ENCODE data around the gene HMX3. TPM values are rescaled to one million over a fixed set of nuclear protein-coding genes. Genes with fewer than 3 reads are reported as not detected.

The HMX3 gene
- total and polyA plus RNA-seq, 2 experiments from 2014 or later = 0.35 TPM; not detected in 1

DNA sequence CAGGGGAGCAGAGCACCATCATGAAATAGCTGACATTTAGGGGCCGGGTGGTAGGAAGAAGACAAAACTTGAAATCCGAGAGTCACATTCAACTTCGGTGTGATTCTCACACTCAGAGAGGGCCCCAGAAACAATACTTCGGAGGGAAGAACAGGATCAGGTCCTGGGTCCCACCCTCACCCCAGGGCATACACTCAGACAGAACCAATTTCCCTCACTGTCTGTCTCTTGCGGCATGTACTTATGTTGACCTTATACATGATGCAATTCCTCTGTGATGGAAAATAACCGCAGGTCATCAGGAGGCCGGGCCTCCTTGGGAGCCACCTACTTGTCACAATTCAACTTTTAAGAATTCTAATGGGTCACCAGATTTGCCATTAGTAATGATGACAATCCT lies 26.3 kb upstream of the HMX3 start:
- no peaks in the 10 kb centered on the region for H3K9me3 Mint-ChIP-seq
- no peak overlapping the region for H3K4me2 ChIP-seq
- TF ChIP-seq ZNF331 (CRISPR knock-in tag; IDR thresholded peaks at IDR 0.05; ENCODE audit: low read depth) = no peak
- no peak for TF ChIP-seq ZNF462 (CRISPR knock-in tag; IDR thresholded peaks at IDR 0.05)
- H3K36me3 ChIP-seq (ENCODE audit: insufficient read depth) = no peaks in the 10 kb centered on the region
- no peak overlapping the region for H3K27ac ChIP-seq (ENCODE audit: low read depth)
- H3K4me3 Mint-ChIP-seq = no peak overlapping the region
- H3K27me3 ChIP-seq (ENCODE audit: insufficient read depth) = no peaks in the 10 kb centered on the region
- no peaks in the 10 kb centered on the region for H3K9me2 ChIP-seq (ENCODE audit: insufficient read depth)
- no peaks in the 10 kb centered on the region; the same call in none of the 2 replicates for H3K4me1 ChIP-seq (ENCODE audit: insufficient read depth)
- H3K27ac Mint-ChIP-seq = no peak overlapping the region
- H2AFZ ChIP-seq = peak overlapping the region; percentile 69; the same call in 1 of the 2 replicates
- no peaks in the 10 kb centered on the region for H4K20me1 ChIP-seq (replicated peaks; ENCODE audit: insufficient read depth)
- no peaks in the 10 kb centered on the region for H3K79me2 ChIP-seq (replicated peaks; ENCODE audit: insufficient read depth)
- H3K4me3 ChIP-seq = no peak overlapping the region
- H3F3A ChIP-seq (replicated peaks; ENCODE audit: low read depth) = no peaks in the 10 kb centered on the region
- peaks cover 13% of the 10 kb centered on the region for H3K27me3 Mint-ChIP-seq (ENCODE audit: insufficient read depth, low read depth, poor library complexity)
- no peaks in the 10 kb centered on the region for H3K36me3 Mint-ChIP-seq (ENCODE audit: low read depth)
- peaks cover 12% of the 10 kb centered on the region; the same call in 2 of the 3 replicates for H3K4me1 Mint-ChIP-seq
- DNase-seq (ENCODE audit: low spot score) (no peak), ATAC-seq (no peak)

DNA sequence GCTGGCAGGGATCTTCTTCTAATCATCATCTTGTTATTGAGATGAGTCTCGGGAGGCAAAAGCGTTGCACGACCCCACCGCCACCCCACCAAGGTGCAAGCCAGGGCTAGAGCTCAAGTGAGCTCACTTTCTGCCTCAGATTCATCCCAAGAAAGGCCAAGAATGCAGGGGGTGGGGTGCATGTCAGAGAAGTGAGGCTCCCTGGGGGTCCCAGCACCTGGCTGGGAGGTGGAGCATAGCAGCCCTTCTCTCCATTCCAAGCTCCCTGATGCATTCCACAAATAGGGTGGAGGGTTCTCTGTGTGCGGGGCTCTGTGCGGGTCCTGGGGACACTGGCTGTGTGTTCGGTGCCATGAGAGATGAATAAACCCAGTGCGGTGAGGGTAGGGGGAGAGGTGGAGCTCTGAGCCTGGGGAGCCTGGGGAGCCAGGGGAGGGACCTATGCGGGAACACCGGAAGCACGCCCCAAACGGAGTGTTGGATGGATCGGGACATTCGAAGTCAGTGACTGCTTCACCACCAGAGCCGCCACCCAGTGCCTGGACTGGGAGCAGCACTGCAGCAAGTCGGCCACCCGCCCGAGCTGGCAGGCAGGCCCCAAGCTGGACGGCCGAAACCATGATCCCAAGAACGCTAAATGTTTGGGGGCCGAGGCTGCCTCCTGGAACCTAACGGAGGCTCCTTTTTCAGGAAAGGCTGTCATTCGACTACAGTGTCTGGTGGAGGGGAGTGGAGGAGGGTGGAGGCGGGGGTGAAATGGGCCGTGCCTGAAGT lies 17.9 kb upstream of the HMX3 start:
- H3K9me2 ChIP-seq (ENCODE audit: insufficient read depth) = no peaks in the 10 kb centered on the region
- H3K36me3 ChIP-seq (ENCODE audit: insufficient read depth) = peaks cover 5% of the 10 kb centered on the region; the same call in 1 of the 2 replicates
- peak; percentile 93 for DNase-seq (ENCODE audit: low spot score)
- peak; percentile 95 for ATAC-seq
- Mint-ChIP-seq H3K27me3 (ENCODE audit: insufficient read depth, low read depth, poor library complexity) (peaks cover 21% of the 10 kb centered on the region), H3K4me3 (peak overlapping the region; percentile 52), H3K27ac (0 out of 2 replicates have a peak overlapping the region, but pooled peaks have one; percentile 65), H3K4me1 (peaks cover 20% of the 10 kb centered on the region), H3K9me3 (no peaks in the 10 kb centered on the region), H3K36me3 (ENCODE audit: low read depth) (no peaks in the 10 kb centered on the region)
- peak overlapping the region; percentile 18 for H3K4me3 ChIP-seq
- no peak overlapping the region for H2AFZ ChIP-seq
- no peak for TF ChIP-seq EZH2phosphoT487 (IDR thresholded peaks at IDR 0.05; ENCODE audit: unreplicated experiment)
- peak; percentile 17 to 31; a peak in 1 of 4 replicates for TF ChIP-seq CTCF (conservative IDR thresholded peaks at IDR 0.05; ENCODE audit: low read depth in 2 of 2)
- TF ChIP-seq EZH2 (IDR thresholded peaks at IDR 0.05; ENCODE audit: low read depth, unreplicated experiment) = no peak
- no peak; the same call in 1 of the 2 replicates for TF ChIP-seq POLR2AphosphoS5 (IDR thresholded peaks at IDR 0.05; ENCODE audit: low read depth)
- TF ChIP-seq ETS1 (IDR thresholded peaks at IDR 0.05) = peak; percentile 47; the same call in 1 of the 2 replicates
- no peak for TF ChIP-seq STAT1 (IDR thresholded peaks at IDR 0.05; ENCODE audit: unreplicated experiment)
- no peak for TF ChIP-seq ZNF331 (CRISPR knock-in tag; IDR thresholded peaks at IDR 0.05; ENCODE audit: low read depth)
- H4K20me1 ChIP-seq (replicated peaks; ENCODE audit: insufficient read depth) = no peaks in the 10 kb centered on the region
- peaks cover 20% of the 10 kb centered on the region for H3K4me1 ChIP-seq (ENCODE audit: insufficient read depth)
- H3K27ac ChIP-seq (ENCODE audit: low read depth) = peak overlapping the region; percentile 87
- no peaks in the 10 kb centered on the region for H3K79me2 ChIP-seq (replicated peaks; ENCODE audit: insufficient read depth)
- H3F3A ChIP-seq (replicated peaks; ENCODE audit: low read depth) = no peaks in the 10 kb centered on the region; the same call in 1 of the 2 replicates
- H3K27me3 ChIP-seq (ENCODE audit: insufficient read depth) = peaks cover 5% of the 10 kb centered on the region; the same call in 1 of the 2 replicates
- peak overlapping the region; percentile 69 for H3K4me2 ChIP-seq

Measured in GM23338 (cell line).